HuH-7.5 (cell line): ENCODE data around the gene IFNA1.
"Not testable (repeated sequence)": the region's sequence is repeated elsewhere in the genome, so short reads cannot be mapped to it uniquely, and the experiment has no call there.

ENCODE experiments used
- DNase-seq: peaks from one replicate; pipeline ENCODE4 v3.0.0; 2011; ENCODE audit warnings: low spot score

IFNA1 gene

GRCh38 chr9:21449312-21449711 lies 9.1 kb downstream of the IFNA1 start:
- not testable (repeated sequence) for DNase-seq

- no peak for DNase-seq
These were observed 10.6 kb downstream of the IFNA1 start for GRCh38 chr9:21450733-21451394.

GRCh38 chr9:21452681-21453080 lies 12.4 kb downstream of the IFNA1 start:
- no peak for DNase-seq

- no peak for DNase-seq
These were observed 13.9 kb downstream of the IFNA1 start for GRCh38 chr9:21454149-21454548.

GRCh38 chr9:21455320-21455719 lies 15.1 kb downstream of the IFNA1 start:
- no peak for DNase-seq

- no peak for DNase-seq
These were observed 21.1 kb downstream of the IFNA1 start for GRCh38 chr9:21461377-21461776.

- no peak for DNase-seq
These were observed 24.9 kb downstream of the IFNA1 start for GRCh38 chr9:21465138-21465537.

GRCh38 chr9:21465859-21466518 lies 25.8 kb downstream of the IFNA1 start:
- no peak for DNase-seq

GRCh38 chr9:21470126-21470525 lies 29.9 kb downstream of the IFNA1 start:
- no peak for DNase-seq

- DNase-seq = no peak
These were observed 33.0 kb downstream of the IFNA1 start for GRCh38 chr9:21473236-21473635.

- no peak for DNase-seq
These were observed 37.2 kb downstream of the IFNA1 start for GRCh38 chr9:21477466-21477865.

- DNase-seq = no peak
These were observed 39.0 kb downstream of the IFNA1 start for GRCh38 chr9:21479152-21479702.

GRCh38 chr9:21481470-21482056 lies 41.3 kb downstream of the IFNA1 start:
- no peak for DNase-seq

GRCh38 chr9:21482213-21482612 lies 42.0 kb downstream of the IFNA1 start, which contains the start of gene IFNE:
Gene IFNE, minus strand, starts transcription at chr9:21482313. Its CDS starts 619 bp downstream, at chr9:21481694.
- no peak for DNase-seq
